GM19193 (cell line): Measurements from ENCODE around the gene C19orf38.

ENCODE experiments used
- POLR2A ChIP-seq: IDR thresholded peaks from 4 replicates; pipeline ENCODE4 v1.6.1; 2011; ENCODE audit not compliant: insufficient read depth, insufficient read length; ENCODE audit errors: extremely low read depth

C19orf38 gene

DNA sequence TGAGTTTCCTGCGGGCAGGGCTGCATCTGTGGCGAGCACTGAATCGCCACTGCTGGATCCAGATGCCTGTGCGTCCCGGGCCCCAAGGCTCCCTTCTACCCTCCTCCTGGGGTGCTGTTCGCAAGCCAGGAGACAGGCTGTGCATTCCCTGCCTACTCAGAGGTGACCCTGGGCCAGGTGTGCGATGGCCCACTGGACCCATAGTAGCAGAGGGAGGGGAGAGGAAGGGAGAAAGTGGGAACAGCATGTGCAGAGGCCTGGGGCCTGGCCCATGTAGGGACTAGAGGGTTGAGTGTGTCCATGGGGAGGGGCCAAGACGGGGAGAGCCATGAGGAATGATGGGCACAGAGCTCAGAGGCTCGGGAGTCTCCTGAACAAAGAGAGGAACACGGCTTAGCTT lies 50.4 kb downstream of the C19orf38 start:
- TF ChIP-seq POLR2A = no peak

DNA sequence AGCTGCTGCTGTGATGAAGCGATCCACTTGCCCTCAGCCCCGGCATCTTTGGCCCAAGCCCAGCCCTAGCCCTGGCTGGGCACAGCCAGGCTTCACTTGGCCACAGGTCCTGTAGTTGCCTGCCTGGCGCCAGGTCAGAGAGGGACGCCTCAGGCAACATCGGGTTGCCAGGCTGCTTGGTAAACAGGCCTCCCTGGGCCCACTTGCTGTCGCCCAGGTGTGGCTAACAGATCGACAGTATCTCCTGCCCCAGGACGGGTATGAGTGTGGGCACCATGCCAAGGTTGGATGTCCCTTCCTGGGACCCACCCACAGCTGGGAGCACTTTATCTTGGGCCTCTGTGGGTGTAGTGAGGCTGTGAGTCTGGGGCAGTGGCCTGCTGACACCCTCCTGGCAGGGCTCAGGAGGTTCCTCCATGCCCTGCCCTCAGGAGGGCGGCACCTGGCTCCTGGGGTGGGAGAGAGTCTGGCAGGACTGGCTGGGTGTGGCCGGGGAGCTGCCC lies 51.0 kb downstream of the C19orf38 start:
- TF ChIP-seq POLR2A = no peak

DNA sequence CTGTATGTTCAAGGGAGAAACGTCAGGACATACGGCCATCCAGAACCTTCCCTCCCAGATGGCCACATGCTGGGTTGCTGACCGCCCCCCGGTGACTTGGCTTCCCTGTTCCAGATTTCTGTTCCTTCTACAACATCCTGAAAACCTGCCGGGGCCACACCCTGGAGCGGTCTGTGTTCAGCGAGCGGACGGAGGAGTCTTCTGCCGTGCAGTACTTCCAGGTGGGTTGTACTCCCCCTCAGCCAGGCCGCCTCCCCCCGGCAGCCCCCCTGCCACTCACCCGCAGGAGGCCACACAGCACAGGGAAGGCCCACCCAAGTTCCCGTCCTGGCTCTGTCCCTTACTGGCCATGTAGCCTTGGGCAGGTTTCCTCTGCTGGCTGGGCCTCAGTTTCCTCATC lies 59.7 kb downstream of the C19orf38 start:
- TF ChIP-seq POLR2A = no peak

DNA sequence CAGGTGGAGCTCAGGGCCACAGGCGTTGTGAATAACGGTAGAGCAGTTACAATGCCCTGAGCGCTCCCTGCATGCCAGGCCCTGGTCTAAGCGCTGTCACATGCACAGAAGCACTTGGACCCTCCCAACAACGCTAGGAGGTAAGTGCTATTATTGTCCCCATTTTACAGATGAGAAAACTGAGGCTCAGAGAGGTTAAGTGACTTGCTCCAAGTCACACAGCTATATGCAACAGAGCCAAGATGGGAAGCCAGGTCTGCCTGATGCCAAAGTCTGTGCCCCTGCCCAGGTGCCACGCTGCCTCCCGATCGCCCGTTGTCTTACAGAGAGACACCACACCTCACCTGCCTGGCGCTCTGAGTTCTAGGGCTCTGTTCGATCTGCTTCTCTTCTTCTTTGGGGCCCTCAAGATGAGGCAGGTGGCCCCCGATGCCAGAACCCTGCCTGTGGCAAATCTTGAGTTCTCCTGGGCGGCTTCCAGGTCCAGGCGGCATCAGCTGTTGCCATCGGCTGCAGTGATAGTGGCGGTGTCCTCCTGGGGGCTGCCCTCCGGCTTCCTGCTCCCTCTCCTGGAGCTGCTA lies 60.3 kb downstream of the C19orf38 start:
- TF ChIP-seq POLR2A = no peak

DNA sequence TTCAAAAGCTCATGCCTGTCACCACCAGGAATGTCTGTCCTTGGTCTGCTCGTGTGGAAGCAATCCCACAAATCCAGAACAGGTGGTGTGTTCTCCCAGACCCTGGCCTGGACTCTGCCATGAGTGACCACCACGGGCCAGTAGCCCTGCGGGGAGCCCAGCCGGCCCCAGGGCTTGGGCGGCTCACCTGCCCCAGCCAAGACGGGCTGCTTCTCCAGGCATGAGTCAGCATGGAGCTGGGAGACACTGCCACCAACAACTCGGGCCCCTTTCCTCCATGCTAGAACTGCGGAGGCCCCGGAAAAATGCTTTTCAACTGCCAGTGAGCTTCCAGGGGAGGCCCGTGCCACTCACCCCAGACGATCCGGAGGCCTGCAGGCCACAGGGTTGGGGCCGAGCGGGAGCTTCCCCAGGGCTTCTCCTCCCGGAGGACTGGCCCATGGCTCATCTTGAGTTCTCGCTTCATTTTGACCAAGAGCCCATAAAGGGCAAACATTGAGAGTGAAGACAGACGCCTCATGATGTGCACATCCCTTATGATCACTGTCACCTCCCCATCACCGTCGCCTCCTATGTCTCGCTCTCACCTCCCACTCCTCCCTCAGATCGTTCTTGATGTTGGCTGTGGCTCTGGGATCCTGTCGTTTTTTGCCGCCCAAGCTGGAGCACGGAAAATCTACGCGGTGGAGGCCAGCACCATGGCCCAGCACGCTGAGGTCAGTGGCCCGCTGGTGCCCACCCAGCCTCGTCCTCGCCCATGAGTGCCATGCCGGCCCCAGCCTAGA lies 63.6 kb downstream of the C19orf38 start:
- TF ChIP-seq POLR2A = no peak

DNA sequence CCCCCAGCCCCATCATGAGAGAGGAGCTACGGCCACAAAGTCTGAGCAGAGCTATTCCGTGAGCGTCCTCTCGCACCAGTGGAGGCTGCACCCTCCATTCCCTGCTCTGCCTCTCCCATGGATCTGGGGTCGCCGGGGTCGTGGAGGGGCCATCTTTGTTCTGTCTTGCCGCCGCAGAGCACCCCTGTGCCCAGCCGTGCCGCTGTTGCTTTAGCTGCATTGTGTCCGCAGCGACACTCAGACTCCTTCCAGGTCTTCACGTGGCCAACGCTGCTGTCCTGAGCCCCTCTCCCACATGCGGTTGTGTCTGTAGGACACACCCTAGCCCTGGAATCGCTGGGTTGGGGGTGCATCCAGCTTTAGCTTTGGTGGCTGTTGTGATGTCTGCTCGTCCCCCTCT lies 64.4 kb downstream of the C19orf38 start:
- no peak for TF ChIP-seq POLR2A

DNA sequence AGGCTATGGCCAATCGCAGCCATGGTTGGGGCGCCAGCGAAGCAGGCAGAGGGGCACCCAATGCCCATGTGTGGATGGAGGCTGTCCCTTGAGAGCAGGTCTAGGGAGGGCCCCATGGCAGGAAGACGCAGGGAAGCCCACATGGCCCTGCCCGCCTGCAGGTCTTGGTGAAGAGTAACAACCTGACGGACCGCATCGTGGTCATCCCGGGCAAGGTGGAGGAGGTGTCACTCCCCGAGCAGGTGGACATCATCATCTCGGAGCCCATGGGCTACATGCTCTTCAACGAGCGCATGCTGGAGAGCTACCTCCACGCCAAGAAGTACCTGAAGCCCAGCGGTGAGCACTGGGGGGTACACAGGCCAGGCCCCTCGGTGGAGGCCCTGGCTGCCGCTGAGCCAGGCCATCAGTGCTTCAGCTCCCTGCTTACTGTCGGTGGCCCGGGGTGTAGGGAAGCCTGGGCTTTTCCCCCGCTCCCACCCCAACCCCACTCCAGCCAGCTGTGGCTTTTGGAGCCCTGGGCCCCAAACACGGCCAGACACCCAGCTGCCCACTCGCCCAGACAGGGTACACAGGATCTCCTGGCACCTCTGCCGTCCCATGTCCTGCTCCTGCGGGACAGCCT lies 65.6 kb downstream of the C19orf38 start:
- TF ChIP-seq POLR2A = no peak

DNA sequence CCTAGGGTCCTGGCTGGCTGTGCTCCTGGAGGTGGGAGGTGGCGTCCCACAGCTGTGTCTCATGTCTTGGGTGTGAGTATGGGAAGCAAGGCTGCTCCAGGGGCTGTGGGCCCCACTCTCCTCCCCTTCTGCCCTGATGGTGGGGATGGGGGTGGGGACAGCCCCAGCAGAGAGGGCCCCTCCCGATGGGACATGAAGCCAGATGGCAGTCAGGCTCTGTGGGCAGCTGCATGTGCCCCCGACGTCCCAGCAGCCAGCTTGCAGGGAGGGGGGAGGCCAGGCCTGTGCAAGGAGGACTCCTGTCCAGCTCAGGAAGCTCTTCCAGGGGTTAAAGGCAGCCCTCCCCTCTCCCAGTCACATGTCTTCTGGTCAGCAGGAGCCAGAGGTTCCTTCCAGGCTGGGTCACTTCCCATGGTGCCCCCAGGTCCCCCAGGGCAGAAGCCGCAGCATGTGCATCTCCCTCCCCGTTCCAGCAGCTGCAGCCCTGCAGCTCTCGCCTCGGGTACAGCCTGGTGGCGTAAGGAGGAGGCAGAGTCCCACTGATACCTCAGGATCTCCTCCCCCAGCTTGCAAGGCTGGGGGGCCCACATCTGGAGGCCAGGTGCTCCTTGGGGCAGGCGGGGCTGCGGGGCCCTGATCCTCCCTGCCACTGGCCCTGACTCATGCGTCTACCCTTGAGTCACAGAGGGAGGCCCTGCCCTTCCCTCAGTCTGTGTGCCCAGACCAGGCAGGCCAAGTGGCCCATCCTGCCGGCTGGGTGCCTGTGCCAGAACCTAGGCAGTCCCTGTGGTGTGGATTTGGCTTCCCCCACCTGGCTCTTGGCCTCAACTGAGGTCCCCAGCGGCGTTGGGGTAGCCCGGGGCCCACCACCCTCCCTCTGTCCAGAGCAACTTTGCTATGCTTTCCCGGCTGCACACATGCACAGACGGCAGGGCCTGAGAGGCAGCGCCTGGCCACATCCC lies 67.2 kb downstream of the C19orf38 start:
- TF ChIP-seq POLR2A = no peak

DNA sequence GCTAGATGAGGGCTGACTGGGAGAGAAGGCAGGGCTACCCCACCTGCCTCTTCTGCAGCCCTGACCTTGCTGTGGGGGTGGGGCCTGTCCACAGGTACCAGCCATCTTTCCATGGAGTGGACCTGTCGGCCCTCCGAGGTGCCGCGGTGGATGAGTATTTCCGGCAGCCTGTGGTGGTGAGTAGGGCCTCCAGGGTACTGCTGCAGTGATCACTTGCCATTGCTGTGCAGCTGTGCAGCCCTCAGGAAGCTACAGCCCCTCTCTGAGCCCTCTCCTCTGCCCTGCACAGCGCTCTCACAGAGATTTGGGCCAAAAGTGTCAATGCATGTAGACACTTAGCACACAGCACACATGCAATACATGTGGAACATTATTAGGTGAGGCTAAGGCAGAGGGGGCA lies 68.4 kb downstream of the C19orf38 start:
- no peak for TF ChIP-seq POLR2A

DNA sequence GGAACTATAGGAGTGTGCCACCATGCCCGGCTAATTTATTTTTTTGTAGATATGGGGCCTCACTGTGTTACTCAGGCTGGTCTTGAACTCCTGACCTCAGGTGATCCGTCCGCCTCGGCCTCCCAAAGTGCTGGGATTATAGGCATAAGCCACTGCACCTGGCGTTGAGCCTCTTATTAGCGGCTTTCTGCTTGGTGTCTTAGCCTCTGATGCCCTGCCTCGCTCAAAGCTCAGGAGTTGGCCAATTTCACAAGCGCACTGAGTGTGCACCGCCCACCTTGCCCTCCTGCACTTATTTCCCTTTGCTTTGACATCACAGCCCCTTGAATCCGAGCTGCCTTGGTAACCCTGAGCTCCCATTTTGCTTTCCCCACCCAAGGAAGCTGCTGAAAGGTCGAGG lies 70.1 kb downstream of the C19orf38 start:
- TF ChIP-seq POLR2A = no peak
